ENCODE results near the gene PAK5. TPM values are rescaled to one million over a fixed set of nuclear protein-coding genes. Genes with fewer than 3 reads are reported as not detected.

Gene PAK5
- total RNA-seq, 2 experiments from 2014 or later, result not detected

- Mint-ChIP-seq H3K9me3 (no peaks in the 10 kb centered on the region), H3K4me3 (no peak overlapping the region), H3K4me1 (peaks cover 3% of the 10 kb centered on the region), H3K36me3 (peaks cover 2% of the 10 kb centered on the region), H3K27me3 (peaks cover 47% of the 10 kb centered on the region), H3K27ac (no peak overlapping the region)
- POLR2A ChIA-PET, result no interaction called here
- ATAC-seq (ENCODE audit: low read depth) (no peak), DNase-seq (no peak)
Observed at GRCh38 chr20:9518576-9519175, 320.2 kb downstream of the PAK5 start.

GRCh38 chr20:9517297-9518162 is 321.3 kb downstream of the PAK5 start:
- Mint-ChIP-seq H3K4me1 (peaks cover 3% of the 10 kb centered on the region), H3K9me3 (no peaks in the 10 kb centered on the region), H3K27ac (no peak overlapping the region), H3K4me3 (no peak overlapping the region), H3K27me3 (peaks cover 53% of the 10 kb centered on the region), H3K36me3 (peaks cover 2% of the 10 kb centered on the region)
- POLR2A ChIA-PET, result no interaction called here
- ATAC-seq (ENCODE audit: low read depth) (no peak), DNase-seq (no peak)

- H3K27ac Mint-ChIP-seq, result no peak overlapping the region
- POLR2A ChIA-PET, result no interaction called here
- no peak overlapping the region for H3K4me3 Mint-ChIP-seq
- H3K36me3 Mint-ChIP-seq, result peaks cover 2% of the 10 kb centered on the region
- H3K27me3 Mint-ChIP-seq, result peaks cover 62% of the 10 kb centered on the region
- no peak for ATAC-seq (ENCODE audit: low read depth)
- DNase-seq, result no peak
- H3K9me3 Mint-ChIP-seq, result no peaks in the 10 kb centered on the region
- H3K4me1 Mint-ChIP-seq, result peaks cover 3% of the 10 kb centered on the region
Observed at GRCh38 chr20:9516234-9516871, 322.5 kb downstream of the PAK5 start.

GRCh38 chr20:9515741-9516233 is 323.1 kb downstream of the PAK5 start:
- no peak overlapping the region for H3K4me3 Mint-ChIP-seq

GRCh38 chr20:9515214-9515585 is 323.7 kb downstream of the PAK5 start:
- H3K4me1 Mint-ChIP-seq, result peaks cover 3% of the 10 kb centered on the region
- ATAC-seq (ENCODE audit: low read depth) (no peak), DNase-seq (no peak)
- no peak overlapping the region for H3K4me3 Mint-ChIP-seq
- H3K9me3 Mint-ChIP-seq, result no peaks in the 10 kb centered on the region
- POLR2A ChIA-PET, result no interaction called here
- H3K27ac Mint-ChIP-seq, result no peak overlapping the region
- peaks cover 2% of the 10 kb centered on the region for H3K36me3 Mint-ChIP-seq
- H3K27me3 Mint-ChIP-seq, result peaks cover 69% of the 10 kb centered on the region

More at GRCh38 chr20:9515741-9516233, 323.1 kb downstream of the PAK5 start:
- no peaks in the 10 kb centered on the region for H3K9me3 Mint-ChIP-seq
- POLR2A ChIA-PET, result no interaction called here
- H3K4me1 Mint-ChIP-seq, result peaks cover 3% of the 10 kb centered on the region
- H3K27me3 Mint-ChIP-seq, result peaks cover 65% of the 10 kb centered on the region
- H3K36me3 Mint-ChIP-seq, result peaks cover 2% of the 10 kb centered on the region
- DNase-seq (no peak), ATAC-seq (ENCODE audit: low read depth) (no peak)
- H3K27ac Mint-ChIP-seq, result no peak overlapping the region

- Mint-ChIP-seq H3K27ac (no peak within 1 kb of the TSS), H3K27me3 (peaks cover 74% of the 10 kb centered on the region), H3K36me3 (peaks cover 2% of the 10 kb centered on the region), H3K9me3 (no peaks in the 10 kb centered on the region), H3K4me3 (no peak within 1 kb of the TSS), H3K4me1 (peaks cover 3% of the 10 kb centered on the region)
- POLR2A ChIA-PET, result no interaction called here
- ATAC-seq (ENCODE audit: low read depth) (no peak), DNase-seq (no peak)
Observed at GRCh38 chr20:9514461-9515213, 324.2 kb downstream of the PAK5 start, which contains the start of gene LAMP5. TSS of gene LAMP5 (plus strand) at chr20:9514590. CDS start at chr20:9514853, 263 bp downstream.

- Mint-ChIP-seq H3K9me3 (no peaks in the 10 kb centered on the region), H3K27ac (no peak overlapping the region), H3K36me3 (peaks cover 3% of the 10 kb centered on the region), H3K4me3 (no peak overlapping the region), H3K4me1 (peaks cover 3% of the 10 kb centered on the region), H3K27me3 (peaks cover 80% of the 10 kb centered on the region)
- DNase-seq (no peak), ATAC-seq (ENCODE audit: low read depth) (no peak)
- POLR2A ChIA-PET, result no interaction called here
Observed at GRCh38 chr20:9514072-9514460, 324.8 kb downstream of the PAK5 start.

GRCh38 chr20:9510911-9511310 is 328.0 kb downstream of the PAK5 start:
- ATAC-seq (ENCODE audit: low read depth) (no peak), DNase-seq (no peak)
- Mint-ChIP-seq H3K9me3 (no peaks in the 10 kb centered on the region), H3K4me1 (no peaks in the 10 kb centered on the region), H3K4me3 (no peak overlapping the region), H3K27me3 (peaks cover 81% of the 10 kb centered on the region), H3K27ac (no peak overlapping the region), H3K36me3 (peaks cover 1% of the 10 kb centered on the region)
- POLR2A ChIA-PET, result no interaction called here

GRCh38 chr20:9509246-9509645 is 329.6 kb downstream of the PAK5 start:
- H3K4me1 Mint-ChIP-seq, result no peaks in the 10 kb centered on the region
- H3K9me3 Mint-ChIP-seq, result no peaks in the 10 kb centered on the region
- no peak overlapping the region for H3K4me3 Mint-ChIP-seq
- peaks cover 1% of the 10 kb centered on the region for H3K36me3 Mint-ChIP-seq
- POLR2A ChIA-PET, result no interaction called here
- DNase-seq (no peak), ATAC-seq (ENCODE audit: low read depth) (no peak)
- peaks cover 67% of the 10 kb centered on the region for H3K27me3 Mint-ChIP-seq
- H3K27ac Mint-ChIP-seq, result no peak overlapping the region

- H3K27ac Mint-ChIP-seq, result no peak overlapping the region
- H3K36me3 Mint-ChIP-seq, result peaks cover 1% of the 10 kb centered on the region
- ATAC-seq (ENCODE audit: low read depth), result no peak
Observed at GRCh38 chr20:9508696-9509178, 330.1 kb downstream of the PAK5 start.

GRCh38 chr20:9508240-9508661 is 330.6 kb downstream of the PAK5 start:
- no peak for DNase-seq
- POLR2A ChIA-PET, result no interaction called here
- no peak for ATAC-seq (ENCODE audit: low read depth)
- Mint-ChIP-seq H3K4me3 (no peak overlapping the region), H3K36me3 (peaks cover 1% of the 10 kb centered on the region), H3K9me3 (no peaks in the 10 kb centered on the region), H3K27ac (no peak overlapping the region), H3K27me3 (peaks cover 59% of the 10 kb centered on the region), H3K4me1 (no peaks in the 10 kb centered on the region)

More at GRCh38 chr20:9508696-9509178, 330.1 kb downstream of the PAK5 start:
- Mint-ChIP-seq H3K4me3 (no peak overlapping the region), H3K27me3 (peaks cover 62% of the 10 kb centered on the region), H3K4me1 (no peaks in the 10 kb centered on the region), H3K9me3 (no peaks in the 10 kb centered on the region)
- POLR2A ChIA-PET, result no interaction called here
- DNase-seq, result no peak

GRCh38 chr20:9507544-9508239 is 331.2 kb downstream of the PAK5 start:
- POLR2A ChIA-PET, result no interaction called here
- DNase-seq (no peak), ATAC-seq (ENCODE audit: low read depth) (no peak)
- H3K36me3 Mint-ChIP-seq, result peaks cover 1% of the 10 kb centered on the region
- no peaks in the 10 kb centered on the region for H3K9me3 Mint-ChIP-seq
- H3K27me3 Mint-ChIP-seq, result peaks cover 55% of the 10 kb centered on the region
- H3K27ac Mint-ChIP-seq, result no peak overlapping the region
- no peaks in the 10 kb centered on the region for H3K4me1 Mint-ChIP-seq
- no peak overlapping the region for H3K4me3 Mint-ChIP-seq
